KMS-11 (cell line): ENCODE measurements around the gene DUSP9.

ENCODE experiments used
- H2AFZ ChIP-seq: fragments of 200-600 bp; sonication (generic); 2 replicates; pipeline ENCODE4 v1.6.1; 2016; ENCODE audit warnings: antibody characterized with exemption, mixed run types, low read depth
- H3K27ac ChIP-seq: fragments of 200-600 bp; sonication (generic); 2 replicates; pipeline ENCODE4 v1.6.1; 2016; ENCODE audit warnings: mild to moderate bottlenecking, mixed run types
- H3K27me3 ChIP-seq: fragments of 200-600 bp; sonication (generic); 2 replicates; pipeline ENCODE4 v1.6.1; 2017; ENCODE audit warnings: mild to moderate bottlenecking, low read depth, mixed run types, moderate library complexity; ENCODE audit not compliant: insufficient read depth
- H3K36me3 ChIP-seq: fragments of 200-600 bp; sonication (generic); 2 replicates; pipeline ENCODE4 v1.6.1; 2017; ENCODE audit warnings: mild to moderate bottlenecking, mixed run types; ENCODE audit not compliant: insufficient read depth
- H3K4me1 ChIP-seq: fragments of 200-600 bp; sonication (generic); 2 replicates; pipeline ENCODE4 v1.6.1; 2016; ENCODE audit warnings: mild to moderate bottlenecking, low read depth, mixed run types; ENCODE audit not compliant: poor library complexity, severe bottlenecking
- H3K4me2 ChIP-seq: fragments of 200-600 bp; sonication (generic); 2 replicates; pipeline ENCODE4 v1.7.0; 2016; ENCODE audit warnings: mild to moderate bottlenecking, mixed run types
- H3K4me3 ChIP-seq: fragments of 200-600 bp; sonication (generic); IDR thresholded peaks from 2 replicates; pipeline ENCODE4 v1.6.1; 2017; ENCODE audit warnings: low read depth, low read length, mixed read lengths; ENCODE audit not compliant: insufficient read depth
- H3K79me2 ChIP-seq: fragments of 200-600 bp; sonication (generic); 2 replicates; pipeline ENCODE4 v1.6.1; 2016; ENCODE audit warnings: low read depth, mixed run types; ENCODE audit not compliant: insufficient read depth
- H3K9ac ChIP-seq: fragments of 200-600 bp; sonication (generic); 2 replicates; pipeline ENCODE4 v1.6.1; 2016; ENCODE audit warnings: mild to moderate bottlenecking, mixed run types
- H4K20me1 ChIP-seq: fragments of 200-600 bp; sonication (generic); 2 replicates; pipeline ENCODE4 v1.6.1; 2016; ENCODE audit warnings: mild to moderate bottlenecking, mixed run types; ENCODE audit not compliant: insufficient read depth
- TF ChIP-seq, protein P1 (sequence below): fragments of 200-600 bp; sonication (generic); conservative IDR thresholded peaks from 2 replicates; pipeline ENCODE4 v1.6.1; 2017; ENCODE audit warnings: low read depth, mild to moderate bottlenecking, antibody characterized with exemption, low read length, moderate library complexity, mixed read lengths

The DUSP9 gene

DNA sequence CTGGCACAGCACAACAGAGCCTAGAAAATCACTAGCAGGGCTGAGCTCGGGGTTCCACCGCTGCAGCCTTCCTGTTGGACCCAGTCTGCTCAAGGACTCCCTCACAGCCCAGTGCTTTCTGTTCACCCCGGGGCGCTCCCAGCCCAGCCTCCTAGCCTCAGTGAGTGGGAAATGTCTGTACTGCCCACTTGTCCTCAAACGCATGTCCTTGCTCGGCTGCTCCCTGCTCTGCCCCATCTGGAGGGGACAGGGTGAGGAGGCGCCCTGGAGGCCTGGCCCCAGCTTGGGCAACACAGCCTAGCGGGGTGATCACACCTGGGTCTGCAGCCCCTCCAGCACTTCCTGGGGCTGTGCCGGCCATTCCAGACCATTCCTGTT lies 36.2 kb upstream of the DUSP9 start:
- H3K36me3 ChIP-seq: no peaks in the 10 kb centered on the region
- H4K20me1 ChIP-seq: no peaks in the 10 kb centered on the region
- no peaks in the 10 kb centered on the region for H3K79me2 ChIP-seq
- no peak overlapping the region for H3K9ac ChIP-seq
- H3K27ac ChIP-seq: no peak overlapping the region
- H3K4me1 ChIP-seq: no peaks in the 10 kb centered on the region
- H3K4me2 ChIP-seq: no peak overlapping the region
- H3K27me3 ChIP-seq: peaks cover 18% of the 10 kb centered on the region; the same call in 1 of the 2 replicates
- H2AFZ ChIP-seq: no peak overlapping the region; the same call in 1 of the 2 replicates
- TF ChIP-seq, protein P1, sequence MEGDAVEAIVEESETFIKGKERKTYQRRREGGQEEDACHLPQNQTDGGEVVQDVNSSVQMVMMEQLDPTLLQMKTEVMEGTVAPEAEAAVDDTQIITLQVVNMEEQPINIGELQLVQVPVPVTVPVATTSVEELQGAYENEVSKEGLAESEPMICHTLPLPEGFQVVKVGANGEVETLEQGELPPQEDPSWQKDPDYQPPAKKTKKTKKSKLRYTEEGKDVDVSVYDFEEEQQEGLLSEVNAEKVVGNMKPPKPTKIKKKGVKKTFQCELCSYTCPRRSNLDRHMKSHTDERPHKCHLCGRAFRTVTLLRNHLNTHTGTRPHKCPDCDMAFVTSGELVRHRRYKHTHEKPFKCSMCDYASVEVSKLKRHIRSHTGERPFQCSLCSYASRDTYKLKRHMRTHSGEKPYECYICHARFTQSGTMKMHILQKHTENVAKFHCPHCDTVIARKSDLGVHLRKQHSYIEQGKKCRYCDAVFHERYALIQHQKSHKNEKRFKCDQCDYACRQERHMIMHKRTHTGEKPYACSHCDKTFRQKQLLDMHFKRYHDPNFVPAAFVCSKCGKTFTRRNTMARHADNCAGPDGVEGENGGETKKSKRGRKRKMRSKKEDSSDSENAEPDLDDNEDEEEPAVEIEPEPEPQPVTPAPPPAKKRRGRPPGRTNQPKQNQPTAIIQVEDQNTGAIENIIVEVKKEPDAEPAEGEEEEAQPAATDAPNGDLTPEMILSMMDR: no peak
- no peak overlapping the region for H3K4me3 ChIP-seq

DNA sequence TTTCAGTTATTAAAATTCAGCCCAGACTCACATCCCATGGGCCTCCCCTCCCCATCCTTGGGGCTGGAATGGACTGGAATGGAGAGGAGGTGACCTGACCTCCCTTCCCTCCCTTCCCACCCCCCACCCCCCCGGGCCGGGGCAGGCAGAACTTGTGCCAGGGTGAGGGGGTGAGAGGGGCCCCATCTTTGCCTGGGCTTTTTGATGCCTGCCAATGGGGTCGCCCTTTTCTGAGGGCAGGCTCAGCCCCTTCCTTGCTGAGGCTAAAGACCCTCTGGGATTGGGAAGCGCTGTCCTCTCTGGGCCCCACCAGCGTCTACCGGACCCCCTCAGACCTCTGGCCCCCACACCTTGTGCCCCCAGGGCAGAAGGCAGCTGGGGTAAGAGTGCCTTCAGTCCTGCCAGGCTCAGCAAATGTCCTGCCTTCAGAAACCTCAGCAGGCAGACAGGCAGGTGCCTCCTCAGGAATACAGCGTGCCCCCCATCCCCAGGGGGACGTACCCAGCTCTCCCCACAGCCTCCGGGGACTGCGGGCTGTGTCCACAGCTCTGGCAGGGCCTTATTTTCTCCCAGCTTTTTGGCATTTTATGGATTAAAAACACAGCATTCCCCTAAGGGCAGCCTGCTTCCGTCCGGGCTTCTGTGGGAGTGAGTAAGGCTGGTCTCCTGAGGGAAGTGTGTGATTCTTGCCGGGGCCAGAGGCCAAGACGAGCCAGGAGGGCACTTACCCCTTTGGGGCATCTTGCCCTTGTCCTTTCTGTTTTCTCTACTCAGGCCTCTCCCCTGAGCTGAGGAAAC lies 35.5 kb upstream of the DUSP9 start:
- no peaks in the 10 kb centered on the region for H3K36me3 ChIP-seq
- no peaks in the 10 kb centered on the region for H4K20me1 ChIP-seq
- no peak overlapping the region for H3K4me2 ChIP-seq
- H2AFZ ChIP-seq: no peak overlapping the region
- H3K4me1 ChIP-seq: no peaks in the 10 kb centered on the region
- no peaks in the 10 kb centered on the region for H3K79me2 ChIP-seq
- no peak overlapping the region for H3K9ac ChIP-seq
- H3K27me3 ChIP-seq: peaks cover 21% of the 10 kb centered on the region; the same call in 1 of the 2 replicates
- TF ChIP-seq, protein P1: no peak
- no peak overlapping the region for H3K27ac ChIP-seq
- no peak overlapping the region for H3K4me3 ChIP-seq

DNA sequence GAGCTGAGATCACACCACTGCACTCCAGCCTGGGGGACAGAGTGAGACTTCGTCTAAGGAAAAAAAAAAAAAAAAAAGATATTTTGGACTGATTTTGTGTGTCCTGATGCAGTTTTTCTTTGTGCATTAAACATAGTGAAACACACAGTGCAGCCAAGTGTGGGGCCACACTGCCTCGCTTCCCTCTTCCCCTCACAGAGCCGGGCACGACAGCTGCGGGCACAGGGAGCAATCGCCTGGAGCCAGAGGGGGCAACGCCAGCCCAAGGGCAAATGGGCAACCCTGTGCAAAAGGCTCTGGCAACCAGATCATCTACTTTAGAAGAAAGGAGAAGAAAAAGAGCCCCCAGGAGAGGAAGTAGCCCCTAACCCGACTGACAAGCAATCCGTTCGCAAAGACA lies 34.6 kb upstream of the DUSP9 start:
- H3K9ac ChIP-seq: no peak overlapping the region
- H3K27me3 ChIP-seq: peaks cover 24% of the 10 kb centered on the region; the same call in 1 of the 2 replicates
- TF ChIP-seq, protein P1: no peak
- no peak overlapping the region for H2AFZ ChIP-seq
- H3K4me1 ChIP-seq: no peaks in the 10 kb centered on the region
- no peaks in the 10 kb centered on the region for H4K20me1 ChIP-seq
- H3K27ac ChIP-seq: no peak overlapping the region
- no peak overlapping the region for H3K4me2 ChIP-seq
- H3K79me2 ChIP-seq: no peaks in the 10 kb centered on the region
- no peaks in the 10 kb centered on the region for H3K36me3 ChIP-seq
- H3K4me3 ChIP-seq: no peak overlapping the region

DNA sequence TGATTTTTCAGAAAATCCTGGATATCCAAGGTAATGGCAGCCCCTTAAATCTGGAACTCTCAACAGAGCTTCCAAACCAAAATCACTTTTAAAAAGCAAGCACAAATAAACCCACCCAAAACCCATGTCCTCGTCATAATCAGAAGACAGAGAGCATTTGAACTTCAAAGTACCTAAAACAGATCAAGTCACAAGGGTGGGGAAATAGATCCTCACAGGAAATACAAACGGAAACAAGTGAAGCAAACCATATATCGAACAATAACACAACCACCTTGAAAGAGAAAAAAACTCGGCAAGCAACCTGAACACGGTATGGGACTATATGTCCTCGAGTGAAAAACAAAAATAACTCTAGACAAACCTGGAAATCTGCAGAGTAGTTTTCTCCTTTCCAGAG lies 32.2 kb upstream of the DUSP9 start:
- H4K20me1 ChIP-seq: no peaks in the 10 kb centered on the region
- H3K4me2 ChIP-seq: no peak overlapping the region
- H2AFZ ChIP-seq: no peak overlapping the region
- H3K27ac ChIP-seq: no peak overlapping the region
- H3K27me3 ChIP-seq: peaks cover 35% of the 10 kb centered on the region
- no peaks in the 10 kb centered on the region for H3K36me3 ChIP-seq
- H3K9ac ChIP-seq: no peak overlapping the region
- H3K79me2 ChIP-seq: no peaks in the 10 kb centered on the region
- no peak overlapping the region for H3K4me3 ChIP-seq
- TF ChIP-seq, protein P1: no peak
- H3K4me1 ChIP-seq: no peaks in the 10 kb centered on the region
